ENCODE measurements around the gene HOXC9. TPM values are rescaled to one million over a fixed set of nuclear protein-coding genes. Genes with fewer than 3 reads are reported as not detected.

The HOXC9 gene
- total and polyA plus RNA-seq, 9 donors, result 12.6 to 19.2 (median 15.6) TPM

DNA sequence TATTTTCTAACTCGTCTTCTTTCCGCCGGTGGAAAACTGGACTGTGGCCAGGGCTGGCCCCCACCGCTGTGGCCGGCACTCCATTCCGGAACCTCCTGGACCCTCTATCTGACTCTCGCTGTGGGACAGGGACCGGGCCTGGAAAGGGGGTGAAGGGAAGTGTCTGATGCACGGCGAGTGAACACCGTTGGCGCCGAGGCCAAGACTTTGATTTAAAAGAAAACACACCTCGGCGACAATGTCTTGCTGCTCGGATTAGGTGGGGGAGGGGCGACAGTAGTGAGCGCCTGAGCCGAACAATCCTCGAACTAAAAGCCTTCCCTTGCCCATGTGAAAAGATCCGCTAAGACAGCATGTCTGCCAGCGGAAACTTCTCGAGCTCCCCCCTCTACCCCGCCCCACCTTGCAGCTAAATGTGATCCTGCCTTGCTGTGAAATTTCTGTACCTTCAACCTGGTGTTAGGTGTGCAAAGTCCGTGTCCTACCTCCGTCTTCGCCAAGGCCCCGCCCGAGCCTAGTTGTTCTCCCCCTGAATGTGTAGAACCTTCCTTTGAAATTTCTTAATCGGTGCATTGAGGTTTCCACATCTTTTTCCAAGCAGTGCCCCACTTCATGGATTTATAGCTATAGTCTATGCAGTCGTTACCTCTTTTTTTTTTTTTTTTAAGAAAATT lies 24.3 kb upstream of the HOXC9 start:
- H3K9me3 ChIP-seq (replicated peaks; ENCODE audit: control insufficient read depth, low read depth, low read length), result no peaks in the 10 kb centered on the region
- WGBS (ENCODE audit: insufficient coverage), result 41% methylated on average over 14 of the region's 31 CpGs
- DNase-seq, result peak; percentile 54
- peaks cover 67% of the 10 kb centered on the region for H3K4me1 ChIP-seq (ENCODE audit: control insufficient read depth, insufficient read depth, low read length)
- peak overlapping the region; percentile 96 for H3K27ac ChIP-seq (ENCODE audit: low read length)
- no peaks in the 10 kb centered on the region for H3K36me3 ChIP-seq (ENCODE audit: control insufficient read depth, insufficient read depth, low read length)
- H3K27me3 ChIP-seq (ENCODE audit: control insufficient read depth, insufficient read depth, low read length), result peaks cover 83% of the 10 kb centered on the region
- peak overlapping the region; percentile 59 for H3K4me3 ChIP-seq (ENCODE audit: low read length)

DNA sequence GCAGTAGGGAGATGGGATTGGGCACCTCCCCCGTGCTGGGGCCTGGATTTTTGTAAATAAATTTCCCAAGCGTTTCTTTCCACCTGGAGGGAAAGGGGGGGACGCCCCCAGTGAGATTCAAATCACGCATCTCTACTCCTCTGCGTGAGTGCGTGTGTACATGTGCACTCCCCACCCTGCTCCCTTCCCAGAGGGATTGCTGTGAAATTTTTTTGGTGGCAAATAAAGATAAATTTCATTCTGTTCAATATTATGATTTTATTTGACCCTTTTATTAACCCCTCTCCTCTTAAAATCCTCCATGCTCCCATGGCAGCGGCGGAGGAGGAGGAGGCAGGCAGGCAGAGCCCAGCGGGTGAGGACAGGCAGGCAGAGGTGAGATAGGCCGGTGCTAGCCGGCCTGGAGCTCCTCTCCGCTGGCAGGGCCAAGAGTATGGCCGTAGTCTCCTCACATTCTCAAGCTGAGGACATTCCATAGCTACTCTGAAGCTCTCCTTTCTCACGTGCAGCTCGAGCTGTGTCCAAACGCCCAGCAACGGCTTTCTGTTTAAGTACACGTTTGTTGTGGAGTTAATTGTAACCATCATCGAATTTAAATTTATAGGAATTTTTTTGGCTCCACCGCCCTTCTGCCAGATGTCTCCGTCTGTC lies 23.7 kb upstream of the HOXC9 start:
- Histone ChIP-seq H3K27ac (ENCODE audit: low read length) (peak overlapping the region; percentile 96), H3K4me3 (ENCODE audit: low read length) (no peak overlapping the region), H3K9me3 (replicated peaks; ENCODE audit: control insufficient read depth, low read depth, low read length) (no peaks in the 10 kb centered on the region), H3K27me3 (ENCODE audit: control insufficient read depth, insufficient read depth, low read length) (peaks cover 82% of the 10 kb centered on the region), H3K4me1 (ENCODE audit: control insufficient read depth, insufficient read depth, low read length) (peaks cover 73% of the 10 kb centered on the region), H3K36me3 (ENCODE audit: control insufficient read depth, insufficient read depth, low read length) (no peaks in the 10 kb centered on the region)
- WGBS (ENCODE audit: insufficient coverage), result 16% methylated on average over 6 of the region's 21 CpGs
- peak; percentile 95 for DNase-seq

DNA sequence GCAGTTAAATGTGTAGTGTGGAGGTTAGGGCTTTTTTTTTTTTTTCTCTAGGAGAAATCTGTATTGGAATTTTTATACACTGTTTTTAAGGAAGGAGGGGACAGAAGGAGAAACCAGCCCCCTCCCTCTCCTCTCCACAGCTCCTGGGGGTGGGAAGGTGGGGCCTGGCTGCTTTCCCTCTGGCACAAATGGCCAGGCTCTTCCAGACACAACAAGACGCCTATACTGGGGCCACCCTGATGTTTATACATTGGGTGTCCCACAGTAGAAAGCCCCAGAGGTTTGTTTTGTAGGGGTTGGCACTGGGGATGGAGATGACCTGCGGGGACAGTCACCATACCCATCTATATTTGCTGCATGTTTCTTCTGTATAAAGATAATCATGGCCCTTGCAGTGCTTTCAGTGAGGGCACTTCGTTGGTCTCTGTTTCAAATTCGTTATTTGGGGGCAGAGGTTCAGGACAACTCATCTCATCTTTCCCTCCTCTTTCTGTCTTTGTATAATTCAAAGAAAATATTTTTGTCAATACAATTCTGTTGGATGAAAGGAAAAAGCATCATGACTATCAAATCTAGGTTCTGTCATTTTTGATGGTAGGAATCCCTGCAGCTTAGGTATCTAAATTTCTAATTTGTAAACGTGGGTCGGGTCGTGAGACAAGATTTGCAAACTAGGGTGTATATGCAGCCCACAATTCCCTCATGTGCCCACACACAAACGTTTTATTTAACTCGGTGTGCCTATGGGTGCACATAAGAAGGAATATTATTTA lies 23.0 kb upstream of the HOXC9 start:
- no peaks in the 10 kb centered on the region for H3K36me3 ChIP-seq (ENCODE audit: control insufficient read depth, insufficient read depth, low read length)
- peaks cover 81% of the 10 kb centered on the region for H3K27me3 ChIP-seq (ENCODE audit: control insufficient read depth, insufficient read depth, low read length)
- no peak for DNase-seq
- H3K27ac ChIP-seq (ENCODE audit: low read length), result peak overlapping the region; percentile 96
- no peak overlapping the region for H3K4me3 ChIP-seq (ENCODE audit: low read length)
- peaks cover 75% of the 10 kb centered on the region for H3K4me1 ChIP-seq (ENCODE audit: control insufficient read depth, insufficient read depth, low read length)
- no CpG with 5 or more reads among the region's 9 CpGs for WGBS (ENCODE audit: insufficient coverage)
- no peaks in the 10 kb centered on the region for H3K9me3 ChIP-seq (replicated peaks; ENCODE audit: control insufficient read depth, low read depth, low read length)

DNA sequence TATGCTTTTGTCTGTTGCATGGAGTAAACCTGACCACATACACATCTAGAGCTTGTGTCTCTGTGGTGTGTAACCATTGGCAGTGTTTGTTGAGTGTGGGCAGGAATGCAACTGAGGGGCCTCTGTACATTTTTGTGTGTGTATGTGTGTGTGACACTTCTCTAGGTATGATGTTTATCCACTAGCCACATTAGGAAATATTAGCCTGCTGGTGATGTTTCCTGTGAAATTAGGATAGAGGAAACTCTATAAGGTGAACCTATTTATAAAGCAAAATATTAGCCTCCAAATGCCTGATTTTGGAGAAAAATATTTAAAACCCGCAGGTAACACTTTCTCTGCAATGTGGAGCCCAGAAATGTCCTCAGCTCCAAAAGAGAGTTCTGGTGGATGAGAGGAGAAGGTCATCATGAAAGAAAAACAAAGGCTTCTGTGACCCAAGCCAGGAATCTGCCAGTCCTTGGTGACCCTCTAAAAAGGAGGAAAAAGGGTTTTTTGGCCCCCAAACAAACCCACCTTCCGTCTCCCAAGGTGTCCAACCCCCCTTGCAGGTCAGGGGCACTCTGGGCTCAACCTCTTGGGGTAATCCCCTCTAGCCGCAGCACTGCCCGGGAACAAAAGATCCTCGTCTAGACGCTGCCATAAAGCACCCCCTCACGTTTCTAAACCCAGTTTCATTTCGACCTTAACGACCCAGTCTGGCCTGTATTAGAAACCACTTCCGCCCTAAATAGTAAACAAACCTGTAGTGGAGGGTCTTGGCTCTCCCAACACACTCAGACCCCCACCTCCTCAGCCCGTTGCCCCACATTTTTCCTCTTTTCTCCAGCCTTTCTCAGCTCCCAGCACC lies 22.1 kb upstream of the HOXC9 start:
- peaks cover 74% of the 10 kb centered on the region for H3K4me1 ChIP-seq (ENCODE audit: control insufficient read depth, insufficient read depth, low read length)
- peak overlapping the region; percentile 75 for H3K27ac ChIP-seq (ENCODE audit: low read length)
- H3K27me3 ChIP-seq (ENCODE audit: control insufficient read depth, insufficient read depth, low read length), result peaks cover 81% of the 10 kb centered on the region
- no peaks in the 10 kb centered on the region for H3K36me3 ChIP-seq (ENCODE audit: control insufficient read depth, insufficient read depth, low read length)
- H3K4me3 ChIP-seq (ENCODE audit: low read length), result no peak overlapping the region
- no peaks in the 10 kb centered on the region for H3K9me3 ChIP-seq (replicated peaks; ENCODE audit: control insufficient read depth, low read depth, low read length)
- WGBS (ENCODE audit: insufficient coverage), result 20% methylated on average over 5 of the region's 11 CpGs
- DNase-seq, result peak; percentile 30

DNA sequence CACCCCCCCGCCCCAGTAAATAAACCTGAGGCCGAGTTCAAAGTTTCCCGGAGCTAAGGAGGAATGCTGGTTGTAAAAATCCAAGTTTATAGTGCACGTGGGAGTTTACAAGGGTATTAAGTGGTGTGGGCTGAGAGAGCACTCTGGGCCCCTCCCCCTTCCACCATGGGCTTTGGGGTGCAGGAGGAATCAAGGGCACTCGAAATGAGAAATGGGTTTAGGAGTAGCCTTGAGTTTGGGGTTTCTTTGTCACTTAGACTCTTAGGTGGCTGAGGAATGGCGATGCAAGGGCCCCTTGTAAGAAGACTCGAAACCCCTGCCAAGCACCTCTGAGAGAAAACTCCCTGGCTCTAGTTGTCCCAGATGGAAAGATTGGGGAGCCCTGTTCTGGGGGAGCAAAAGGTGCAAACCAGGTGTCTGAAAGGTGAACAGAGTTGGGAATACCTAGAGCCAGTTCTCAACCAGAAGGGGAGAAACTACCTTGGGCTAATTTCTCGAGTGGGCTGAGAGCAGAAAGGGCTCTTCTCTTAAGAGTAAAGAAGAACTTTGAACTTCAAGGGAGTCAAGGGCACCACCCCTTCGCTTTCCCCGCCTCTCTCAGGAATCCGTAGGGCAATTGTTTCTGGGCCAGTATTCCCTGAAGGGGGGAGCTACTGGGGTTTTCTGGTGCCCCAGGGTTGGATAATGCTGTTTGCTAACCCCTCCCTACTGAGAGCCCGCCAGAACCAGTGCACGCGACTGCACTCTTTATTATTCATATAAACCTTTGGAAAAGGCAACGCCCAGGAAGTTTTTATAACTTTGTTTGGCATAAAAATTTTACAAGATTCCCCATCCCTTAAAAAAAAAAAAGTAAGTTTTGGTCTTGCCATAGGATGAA lies 21.2 kb upstream of the HOXC9 start:
- 50% methylated on average over 2 of the region's 15 CpGs for WGBS (ENCODE audit: insufficient coverage)
- H3K4me1 ChIP-seq (ENCODE audit: control insufficient read depth, insufficient read depth, low read length), result peaks cover 78% of the 10 kb centered on the region
- peak overlapping the region; percentile 98 for H3K27ac ChIP-seq (ENCODE audit: low read length)
- no peaks in the 10 kb centered on the region for H3K36me3 ChIP-seq (ENCODE audit: control insufficient read depth, insufficient read depth, low read length)
- no peaks in the 10 kb centered on the region for H3K9me3 ChIP-seq (replicated peaks; ENCODE audit: control insufficient read depth, low read depth, low read length)
- H3K4me3 ChIP-seq (ENCODE audit: low read length), result no peak overlapping the region
- peak; percentile 79 for DNase-seq
- peaks cover 81% of the 10 kb centered on the region for H3K27me3 ChIP-seq (ENCODE audit: control insufficient read depth, insufficient read depth, low read length)

DNA sequence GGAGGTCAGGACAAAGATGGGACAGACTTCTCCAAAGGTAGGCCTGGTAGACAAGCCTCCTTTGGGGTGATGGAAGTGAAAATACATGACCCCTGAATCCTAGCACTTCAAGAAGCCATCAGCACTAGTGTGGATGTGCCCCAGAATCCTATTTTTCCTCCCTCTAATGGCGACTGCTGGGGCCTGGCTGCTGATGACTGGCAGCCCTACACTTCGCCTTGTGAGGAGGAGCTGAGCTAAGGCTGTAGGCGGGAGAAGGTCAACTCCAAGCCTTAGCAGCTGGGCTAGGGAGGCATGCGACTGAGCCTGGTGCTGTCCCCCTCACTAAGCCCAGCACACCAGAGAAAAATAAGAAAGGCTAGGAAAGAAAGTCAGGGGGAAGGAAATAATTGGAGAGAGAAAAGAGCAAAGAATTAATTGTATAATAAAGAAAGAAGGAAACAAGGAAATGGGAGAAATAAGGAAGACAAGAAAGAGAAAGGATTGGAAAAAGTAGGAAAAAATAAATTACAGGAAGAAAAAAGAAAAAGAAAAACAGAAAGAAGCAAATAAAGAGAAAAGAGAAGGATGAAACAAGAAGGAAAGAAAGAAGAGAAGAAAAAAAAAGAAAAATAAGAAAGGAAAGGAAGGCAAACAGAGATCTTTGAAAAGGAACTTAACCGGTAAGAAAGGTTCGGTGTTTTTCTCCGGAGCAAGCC lies 19.7 kb upstream of the HOXC9 start:
- WGBS (ENCODE audit: insufficient coverage), result 17% methylated on average over 2 of the region's 7 CpGs
- Histone ChIP-seq H3K9me3 (replicated peaks; ENCODE audit: control insufficient read depth, low read depth, low read length) (no peaks in the 10 kb centered on the region), H3K27ac (ENCODE audit: low read length) (peak overlapping the region; percentile 98), H3K27me3 (ENCODE audit: control insufficient read depth, insufficient read depth, low read length) (peaks cover 76% of the 10 kb centered on the region), H3K4me1 (ENCODE audit: control insufficient read depth, insufficient read depth, low read length) (peaks cover 84% of the 10 kb centered on the region), H3K4me3 (ENCODE audit: low read length) (peak overlapping the region; percentile 54), H3K36me3 (ENCODE audit: control insufficient read depth, insufficient read depth, low read length) (no peaks in the 10 kb centered on the region)
- DNase-seq, result peak; percentile 84

DNA sequence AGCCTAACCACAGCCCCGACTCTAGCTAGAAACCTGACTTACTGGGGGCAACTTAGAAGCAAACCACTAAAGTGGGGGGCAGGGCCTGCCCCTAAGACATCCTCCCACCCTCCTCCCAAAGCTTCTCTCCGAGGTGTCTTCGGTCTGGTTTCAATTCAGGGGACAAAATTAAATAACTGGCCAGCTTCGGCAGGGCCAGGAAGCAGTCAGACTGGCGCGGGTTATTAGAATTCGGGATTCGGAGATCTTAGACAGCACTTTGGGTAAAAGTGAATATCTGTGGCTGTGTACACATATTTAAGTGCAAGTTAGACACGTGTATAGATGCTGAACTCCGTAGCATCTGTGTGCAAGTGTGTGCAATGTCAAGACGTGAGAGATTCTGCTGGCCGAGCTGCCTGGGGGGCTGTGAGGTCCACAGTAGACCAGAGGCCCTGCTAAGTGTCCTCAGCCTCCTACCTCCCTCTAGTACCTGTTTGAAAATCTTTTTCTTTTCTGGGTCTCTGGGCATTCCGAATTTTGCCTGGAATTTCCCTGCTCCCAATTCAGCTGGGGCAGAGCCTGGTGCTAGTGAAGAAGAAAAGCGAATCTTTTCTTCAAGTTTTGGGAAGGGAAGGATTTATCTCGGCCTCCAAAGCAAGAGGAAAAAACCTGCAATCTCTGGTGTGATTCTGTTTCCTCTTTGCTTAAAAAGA lies 19.0 kb upstream of the HOXC9 start:
- H3K9me3 ChIP-seq (replicated peaks; ENCODE audit: control insufficient read depth, low read depth, low read length), result no peaks in the 10 kb centered on the region
- H3K4me3 ChIP-seq (ENCODE audit: low read length), result peak overlapping the region; percentile 54
- H3K27me3 ChIP-seq (ENCODE audit: control insufficient read depth, insufficient read depth, low read length), result peaks cover 76% of the 10 kb centered on the region
- no peaks in the 10 kb centered on the region for H3K36me3 ChIP-seq (ENCODE audit: control insufficient read depth, insufficient read depth, low read length)
- 12% methylated on average over 7 of the region's 15 CpGs for WGBS (ENCODE audit: insufficient coverage)
- peak; percentile 65 for DNase-seq
- peaks cover 77% of the 10 kb centered on the region for H3K4me1 ChIP-seq (ENCODE audit: control insufficient read depth, insufficient read depth, low read length)
- H3K27ac ChIP-seq (ENCODE audit: low read length), result peak overlapping the region; percentile 98

DNA sequence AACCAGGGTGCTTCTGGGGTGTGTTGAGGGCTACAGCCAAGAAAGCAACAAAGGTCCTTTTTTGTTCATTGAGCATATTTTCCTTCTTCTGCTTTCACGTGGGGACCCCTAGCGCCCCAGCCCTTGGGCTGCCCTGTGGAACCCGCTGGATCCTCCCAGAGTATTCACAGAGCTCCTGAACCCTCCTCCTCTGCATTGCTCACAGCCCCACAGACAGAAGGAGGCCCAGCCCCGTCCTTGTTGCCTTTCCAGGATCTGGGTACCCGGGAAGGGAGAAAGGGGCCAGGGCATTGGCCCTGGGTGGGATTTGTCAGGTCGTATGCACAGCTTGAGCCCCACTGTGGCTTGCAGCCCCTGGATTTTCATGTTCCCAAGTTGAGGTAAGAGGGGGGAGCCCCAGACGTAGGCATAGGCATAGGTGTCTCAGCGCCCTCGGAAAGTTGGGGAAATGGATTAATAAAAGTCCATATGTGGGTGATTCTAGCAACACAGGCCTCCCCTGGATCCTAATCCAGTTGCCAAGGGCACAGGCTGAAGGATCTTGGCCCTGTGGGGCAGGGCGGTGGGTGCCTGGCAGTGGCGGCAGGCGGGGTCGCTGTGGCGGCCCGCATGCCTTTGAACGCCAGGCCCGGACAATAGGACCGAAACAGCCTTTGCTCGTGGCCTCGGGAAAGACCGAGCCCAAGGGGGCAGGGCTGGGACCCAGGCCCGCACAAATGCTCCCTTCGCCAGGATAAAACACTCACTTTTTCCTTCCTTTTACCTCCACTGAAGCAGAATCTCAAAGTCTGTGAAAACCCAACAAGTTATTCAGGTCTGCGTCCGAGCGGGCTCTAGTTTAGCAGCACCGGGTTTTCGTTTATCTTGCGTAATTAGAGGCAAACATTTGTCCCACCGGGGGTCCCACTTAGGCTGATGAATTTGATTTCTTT lies 18.1 kb upstream of the HOXC9 start:
- H3K27ac ChIP-seq (ENCODE audit: low read length), result peak overlapping the region; percentile 98
- H3K4me1 ChIP-seq (ENCODE audit: control insufficient read depth, insufficient read depth, low read length), result peaks cover 70% of the 10 kb centered on the region
- H3K27me3 ChIP-seq (ENCODE audit: control insufficient read depth, insufficient read depth, low read length), result peaks cover 75% of the 10 kb centered on the region
- H3K4me3 ChIP-seq (ENCODE audit: low read length), result peak overlapping the region; percentile 54
- 10% methylated on average over 26 of the region's 30 CpGs for WGBS (ENCODE audit: insufficient coverage)
- peak; percentile 81 for DNase-seq
- H3K9me3 ChIP-seq (replicated peaks; ENCODE audit: control insufficient read depth, low read depth, low read length), result no peaks in the 10 kb centered on the region
- H3K36me3 ChIP-seq (ENCODE audit: control insufficient read depth, insufficient read depth, low read length), result no peaks in the 10 kb centered on the region

Measured in muscle of leg (tissue), 11 donors.